Measurements from ENCODE around the gene AMDHD2. TPM values are rescaled to one million over a fixed set of nuclear protein-coding genes. Genes with fewer than 3 reads are reported as not detected.

Gene AMDHD2
- total and polyA plus RNA-seq, 2 experiments from 2014 or later, result 20.2 to 68.1 TPM

GRCh38 chr16:2472488-2472864, 47.7 kb upstream of the AMDHD2 start (continued):
- TF ChIP-seq ZNF114 (CRISPR knock-in tag; IDR thresholded peaks at IDR 0.05) (no peak), STAT1 (IDR thresholded peaks at IDR 0.05; ENCODE audit: unreplicated experiment) (no peak), EZH2 (IDR thresholded peaks at IDR 0.05; ENCODE audit: low read depth, unreplicated experiment) (no peak), EZH2phosphoT487 (IDR thresholded peaks at IDR 0.05; ENCODE audit: unreplicated experiment) (no peak), NANOG (IDR thresholded peaks at IDR 0.05; ENCODE audit: borderline replicate concordance) (no peak), REST (IDR thresholded peaks at IDR 0.05; ENCODE audit: unreplicated experiment) (no peak), ETS1 (IDR thresholded peaks at IDR 0.05) (no peak), CREB1 (CRISPR knock-in tag; IDR thresholded peaks at IDR 0.05; ENCODE audit: low read depth) (no peak)
- TF ChIP-seq, protein P1, sequence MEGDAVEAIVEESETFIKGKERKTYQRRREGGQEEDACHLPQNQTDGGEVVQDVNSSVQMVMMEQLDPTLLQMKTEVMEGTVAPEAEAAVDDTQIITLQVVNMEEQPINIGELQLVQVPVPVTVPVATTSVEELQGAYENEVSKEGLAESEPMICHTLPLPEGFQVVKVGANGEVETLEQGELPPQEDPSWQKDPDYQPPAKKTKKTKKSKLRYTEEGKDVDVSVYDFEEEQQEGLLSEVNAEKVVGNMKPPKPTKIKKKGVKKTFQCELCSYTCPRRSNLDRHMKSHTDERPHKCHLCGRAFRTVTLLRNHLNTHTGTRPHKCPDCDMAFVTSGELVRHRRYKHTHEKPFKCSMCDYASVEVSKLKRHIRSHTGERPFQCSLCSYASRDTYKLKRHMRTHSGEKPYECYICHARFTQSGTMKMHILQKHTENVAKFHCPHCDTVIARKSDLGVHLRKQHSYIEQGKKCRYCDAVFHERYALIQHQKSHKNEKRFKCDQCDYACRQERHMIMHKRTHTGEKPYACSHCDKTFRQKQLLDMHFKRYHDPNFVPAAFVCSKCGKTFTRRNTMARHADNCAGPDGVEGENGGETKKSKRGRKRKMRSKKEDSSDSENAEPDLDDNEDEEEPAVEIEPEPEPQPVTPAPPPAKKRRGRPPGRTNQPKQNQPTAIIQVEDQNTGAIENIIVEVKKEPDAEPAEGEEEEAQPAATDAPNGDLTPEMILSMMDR (conservative IDR thresholded peaks at IDR 0.05; ENCODE audit: low read depth in 2 of 2), result no peak

GRCh38 chr16:2472885-2473445, 47.2 kb upstream of the AMDHD2 start:
- H3F3A ChIP-seq (replicated peaks; ENCODE audit: low read depth), result peaks cover 16% of the 10 kb centered on the region
- DNase-seq (ENCODE audit: low spot score), result no peak
- peak overlapping the region; percentile 60; the same call in 1 of the 2 replicates for H3K4me2 ChIP-seq
- H3K27ac ChIP-seq (ENCODE audit: low read depth), result no peak overlapping the region
- Mint-ChIP-seq H3K4me3 (peak overlapping the region; percentile 66), H3K4me1 (peaks cover 20% of the 10 kb centered on the region), H3K36me3 (ENCODE audit: low read depth) (no peaks in the 10 kb centered on the region; the same call in 2 of the 3 replicates), H3K27ac (no peak overlapping the region), H3K27me3 (ENCODE audit: insufficient read depth, low read depth, poor library complexity) (peaks cover 57% of the 10 kb centered on the region), H3K9me3 (no peaks in the 10 kb centered on the region)
- no peaks in the 10 kb centered on the region for H3K9me2 ChIP-seq (ENCODE audit: insufficient read depth)
- peaks cover 22% of the 10 kb centered on the region for H4K20me1 ChIP-seq (replicated peaks; ENCODE audit: insufficient read depth)
- H3K27me3 ChIP-seq (ENCODE audit: insufficient read depth), result peaks cover 78% of the 10 kb centered on the region
- peaks cover 23% of the 10 kb centered on the region for H3K4me1 ChIP-seq (ENCODE audit: insufficient read depth)
- H3K36me3 ChIP-seq (ENCODE audit: insufficient read depth), result no peaks in the 10 kb centered on the region
- H3K79me2 ChIP-seq (replicated peaks; ENCODE audit: insufficient read depth), result peaks cover 14% of the 10 kb centered on the region
- no peak overlapping the region for H2AFZ ChIP-seq
- no peak for ATAC-seq
- peak overlapping the region; percentile 50; the same call in 1 of the 2 replicates for H3K4me3 ChIP-seq
- TF ChIP-seq ZNF114 (CRISPR knock-in tag; IDR thresholded peaks at IDR 0.05) (no peak), EZH2phosphoT487 (IDR thresholded peaks at IDR 0.05; ENCODE audit: unreplicated experiment) (no peak), CREB1 (CRISPR knock-in tag; IDR thresholded peaks at IDR 0.05; ENCODE audit: low read depth) (no peak)
- TF ChIP-seq, protein P2, sequence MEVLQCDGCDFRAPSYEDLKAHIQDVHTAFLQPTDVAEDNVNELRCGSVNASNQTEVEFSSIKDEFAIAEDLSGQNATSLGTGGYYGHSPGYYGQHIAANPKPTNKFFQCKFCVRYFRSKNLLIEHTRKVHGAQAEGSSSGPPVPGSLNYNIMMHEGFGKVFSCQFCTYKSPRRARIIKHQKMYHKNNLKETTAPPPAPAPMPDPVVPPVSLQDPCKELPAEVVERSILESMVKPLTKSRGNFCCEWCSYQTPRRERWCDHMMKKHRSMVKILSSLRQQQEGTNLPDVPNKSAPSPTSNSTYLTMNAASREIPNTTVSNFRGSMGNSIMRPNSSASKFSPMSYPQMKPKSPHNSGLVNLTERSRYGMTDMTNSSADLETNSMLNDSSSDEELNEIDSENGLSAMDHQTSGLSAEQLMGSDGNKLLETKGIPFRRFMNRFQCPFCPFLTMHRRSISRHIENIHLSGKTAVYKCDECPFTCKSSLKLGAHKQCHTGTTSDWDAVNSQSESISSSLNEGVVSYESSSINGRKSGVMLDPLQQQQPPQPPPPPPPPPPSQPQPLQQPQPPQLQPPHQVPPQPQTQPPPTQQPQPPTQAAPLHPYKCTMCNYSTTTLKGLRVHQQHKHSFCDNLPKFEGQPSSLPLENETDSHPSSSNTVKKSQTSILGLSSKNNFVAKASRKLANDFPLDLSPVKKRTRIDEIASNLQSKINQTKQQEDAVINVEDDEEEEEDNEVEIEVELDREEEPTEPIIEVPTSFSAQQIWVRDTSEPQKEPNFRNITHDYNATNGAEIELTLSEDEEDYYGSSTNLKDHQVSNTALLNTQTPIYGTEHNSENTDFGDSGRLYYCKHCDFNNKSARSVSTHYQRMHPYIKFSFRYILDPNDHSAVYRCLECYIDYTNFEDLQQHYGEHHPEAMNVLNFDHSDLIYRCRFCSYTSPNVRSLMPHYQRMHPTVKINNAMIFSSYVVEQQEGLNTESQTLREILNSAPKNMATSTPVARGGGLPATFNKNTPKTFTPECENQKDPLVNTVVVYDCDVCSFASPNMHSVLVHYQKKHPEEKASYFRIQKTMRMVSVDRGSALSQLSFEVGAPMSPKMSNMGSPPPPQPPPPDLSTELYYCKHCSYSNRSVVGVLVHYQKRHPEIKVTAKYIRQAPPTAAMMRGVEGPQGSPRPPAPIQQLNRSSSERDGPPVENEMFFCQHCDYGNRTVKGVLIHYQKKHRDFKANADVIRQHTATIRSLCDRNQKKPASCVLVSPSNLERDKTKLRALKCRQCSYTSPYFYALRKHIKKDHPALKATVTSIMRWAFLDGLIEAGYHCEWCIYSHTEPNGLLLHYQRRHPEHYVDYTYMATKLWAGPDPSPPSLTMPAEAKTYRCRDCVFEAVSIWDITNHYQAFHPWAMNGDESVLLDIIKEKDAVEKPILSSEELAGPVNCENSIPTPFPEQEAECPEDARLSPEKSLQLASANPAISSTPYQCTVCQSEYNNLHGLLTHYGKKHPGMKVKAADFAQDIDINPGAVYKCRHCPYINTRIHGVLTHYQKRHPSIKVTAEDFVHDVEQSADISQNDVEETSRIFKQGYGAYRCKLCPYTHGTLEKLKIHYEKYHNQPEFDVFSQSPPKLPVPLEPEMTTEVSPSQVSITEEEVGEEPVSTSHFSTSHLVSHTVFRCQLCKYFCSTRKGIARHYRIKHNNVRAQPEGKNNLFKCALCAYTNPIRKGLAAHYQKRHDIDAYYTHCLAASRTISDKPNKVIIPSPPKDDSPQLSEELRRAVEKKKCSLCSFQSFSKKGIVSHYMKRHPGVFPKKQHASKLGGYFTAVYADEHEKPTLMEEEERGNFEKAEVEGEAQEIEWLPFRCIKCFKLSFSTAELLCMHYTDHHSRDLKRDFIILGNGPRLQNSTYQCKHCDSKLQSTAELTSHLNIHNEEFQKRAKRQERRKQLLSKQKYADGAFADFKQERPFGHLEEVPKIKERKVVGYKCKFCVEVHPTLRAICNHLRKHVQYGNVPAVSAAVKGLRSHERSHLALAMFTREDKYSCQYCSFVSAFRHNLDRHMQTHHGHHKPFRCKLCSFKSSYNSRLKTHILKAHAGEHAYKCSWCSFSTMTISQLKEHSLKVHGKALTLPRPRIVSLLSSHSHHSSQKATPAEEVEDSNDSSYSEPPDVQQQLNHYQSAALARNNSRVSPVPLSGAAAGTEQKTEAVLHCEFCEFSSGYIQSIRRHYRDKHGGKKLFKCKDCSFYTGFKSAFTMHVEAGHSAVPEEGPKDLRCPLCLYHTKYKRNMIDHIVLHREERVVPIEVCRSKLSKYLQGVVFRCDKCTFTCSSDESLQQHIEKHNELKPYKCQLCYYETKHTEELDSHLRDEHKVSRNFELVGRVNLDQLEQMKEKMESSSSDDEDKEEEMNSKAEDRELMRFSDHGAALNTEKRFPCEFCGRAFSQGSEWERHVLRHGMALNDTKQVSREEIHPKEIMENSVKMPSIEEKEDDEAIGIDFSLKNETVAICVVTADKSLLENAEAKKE (CRISPR knock-in tag; IDR thresholded peaks at IDR 0.05), result no peak

Data from GM23338 (cell line).